Measurements from ENCODE around the gene CCL22.
"Not testable (repeated sequence)": the region's sequence is repeated elsewhere in the genome, so short reads cannot be mapped to it uniquely, and the experiment has no call there.

The CCL22 gene

GRCh38 chr16:57348327-57348726 lies 10.3 kb upstream of the CCL22 start:
- no peak for DNase-seq

- DNase-seq: no peak
Measured at GRCh38 chr16:57349212-57350031, 9.2 kb upstream of the CCL22 start.

GRCh38 chr16:57352636-57353047 lies 5.9 kb upstream of the CCL22 start:
- no peak for DNase-seq

- DNase-seq: no peak
Measured at GRCh38 chr16:57354311-57354710, 4.3 kb upstream of the CCL22 start.

DNA sequence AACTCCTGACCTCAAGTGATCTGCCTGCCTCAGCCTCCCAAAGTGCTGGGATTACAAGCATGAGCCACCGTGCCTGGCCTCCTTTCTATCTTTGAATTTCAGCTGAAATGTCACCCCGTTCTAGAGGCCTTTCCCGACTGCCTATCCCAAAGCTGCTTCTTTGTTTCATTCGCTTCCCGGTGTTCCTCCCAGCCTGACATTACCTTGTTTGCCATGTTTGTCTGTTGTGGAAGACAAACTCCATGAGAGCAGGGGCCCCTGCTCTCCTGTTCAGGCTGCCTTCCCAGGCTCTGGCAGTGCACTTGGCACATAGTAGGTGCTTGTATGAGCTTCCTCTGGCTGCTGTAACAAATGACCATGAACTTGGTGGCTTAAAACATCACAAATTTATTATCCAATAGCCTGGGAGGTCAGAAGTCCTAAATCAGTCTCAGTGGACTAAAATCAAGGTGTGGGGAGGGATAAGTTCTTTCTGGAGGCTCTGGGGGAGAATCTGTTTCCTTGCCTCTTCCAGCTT lies 2.6 kb upstream of the CCL22 start:
- no peak for DNase-seq

DNA sequence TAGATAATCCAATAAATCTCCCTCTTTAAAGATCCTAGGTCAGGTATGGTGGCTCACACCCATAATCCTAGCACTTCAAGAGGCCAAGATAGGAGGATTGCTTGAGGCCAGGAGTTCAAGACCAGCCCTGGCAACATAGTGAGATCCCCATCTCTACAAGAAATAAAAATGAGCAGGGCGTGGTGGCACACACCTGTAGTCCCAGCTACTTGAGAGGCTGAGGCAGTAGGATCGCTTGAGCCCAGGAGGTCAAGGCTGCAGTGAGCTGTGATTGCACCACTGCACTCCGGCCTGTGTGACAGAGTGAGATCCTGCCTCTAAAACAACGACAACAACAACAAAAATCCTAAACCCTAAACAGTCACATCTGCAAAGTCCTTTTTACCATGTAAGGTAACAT lies 2.0 kb upstream of the CCL22 start:
- no peak for DNase-seq

GRCh38 chr16:57357330-57358085 lies 1.1 kb upstream of the CCL22 start:
- DNase-seq: no peak

GRCh38 chr16:57358086-57358420 lies 530 bp upstream of the CCL22 start:
- no peak for DNase-seq

- no peak for DNase-seq
Measured at GRCh38 chr16:57360321-57360935, 1.8 kb downstream of the CCL22 start.

DNA sequence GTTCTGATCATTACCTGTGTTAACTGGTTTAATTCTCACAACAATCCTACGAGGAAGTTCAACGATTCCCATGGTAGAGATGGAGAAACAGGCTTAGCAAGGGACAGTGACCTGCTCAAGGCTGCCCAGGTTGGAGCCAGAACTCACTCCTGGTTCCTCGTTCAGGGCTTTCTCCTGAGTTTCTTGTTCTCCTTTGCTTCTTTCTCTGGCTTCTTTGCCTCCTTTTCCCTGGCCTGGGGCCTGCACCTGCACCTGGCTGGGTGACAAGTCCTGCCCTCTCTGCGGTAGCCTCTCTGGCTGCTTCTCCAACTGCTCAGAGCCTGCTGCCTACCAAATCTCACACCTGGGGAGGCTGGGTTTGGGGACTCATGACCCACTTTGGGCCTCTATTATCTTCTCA lies 2.8 kb downstream of the CCL22 start:
- no peak for DNase-seq

GRCh38 chr16:57364143-57364542 lies 5.6 kb downstream of the CCL22 start:
- no peak for DNase-seq

- no peak for DNase-seq
Measured at GRCh38 chr16:57366544-57367040, 8.0 kb downstream of the CCL22 start.

- no peak for DNase-seq
Measured at GRCh38 chr16:57367116-57367752, 8.7 kb downstream of the CCL22 start.

DNA sequence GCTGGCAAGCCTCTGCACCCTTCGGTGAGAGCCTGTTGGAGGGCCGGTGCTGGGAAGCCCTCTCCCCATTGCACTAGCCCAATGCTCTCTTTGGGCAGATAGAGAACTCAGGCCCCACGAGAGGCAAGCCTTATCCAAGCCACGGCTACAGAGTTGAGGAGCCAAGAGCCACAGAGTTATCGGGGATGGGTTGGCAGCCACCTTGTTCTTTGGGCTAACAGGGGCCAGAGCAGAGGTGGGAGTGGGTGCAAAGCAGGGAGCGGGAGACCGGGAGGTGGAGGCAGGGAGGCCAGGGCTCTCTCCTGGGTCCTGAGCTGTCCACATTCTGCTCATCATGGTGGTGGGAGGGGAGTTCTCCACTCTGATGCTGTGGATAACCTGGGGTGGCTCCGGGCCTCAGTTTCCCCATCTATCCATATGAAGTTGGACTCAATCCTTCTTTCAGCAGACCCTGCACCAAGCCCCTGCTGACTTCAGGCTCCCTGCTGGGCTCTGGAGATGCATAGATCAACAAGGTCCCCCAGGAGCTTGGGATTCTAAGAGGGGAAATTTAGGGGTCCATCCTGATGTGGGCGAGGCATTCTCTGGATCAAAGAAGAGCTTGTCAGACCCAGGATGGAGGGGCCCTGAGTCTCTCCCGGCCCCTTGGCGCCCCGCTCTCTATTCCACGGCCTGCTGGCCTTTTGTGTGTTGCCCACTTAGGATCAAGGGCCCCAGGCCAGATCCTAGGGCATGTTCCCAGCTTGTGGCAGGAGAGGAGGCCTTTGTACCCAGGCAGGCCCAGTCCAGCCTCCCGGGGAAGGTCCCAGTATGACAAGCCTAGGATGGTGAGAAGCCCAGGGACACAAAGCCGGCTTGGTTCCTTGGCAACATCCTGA lies 13.2 kb downstream of the CCL22 start:
- no peak for DNase-seq

- DNase-seq: no peak
Measured at GRCh38 chr16:57372372-57373116, 14.0 kb downstream of the CCL22 start, which contains the start of gene CX3CL1. Gene CX3CL1, plus strand, starts transcription at chr16:57372490. Its CDS starts 79 bp downstream, at chr16:57372569.

DNA sequence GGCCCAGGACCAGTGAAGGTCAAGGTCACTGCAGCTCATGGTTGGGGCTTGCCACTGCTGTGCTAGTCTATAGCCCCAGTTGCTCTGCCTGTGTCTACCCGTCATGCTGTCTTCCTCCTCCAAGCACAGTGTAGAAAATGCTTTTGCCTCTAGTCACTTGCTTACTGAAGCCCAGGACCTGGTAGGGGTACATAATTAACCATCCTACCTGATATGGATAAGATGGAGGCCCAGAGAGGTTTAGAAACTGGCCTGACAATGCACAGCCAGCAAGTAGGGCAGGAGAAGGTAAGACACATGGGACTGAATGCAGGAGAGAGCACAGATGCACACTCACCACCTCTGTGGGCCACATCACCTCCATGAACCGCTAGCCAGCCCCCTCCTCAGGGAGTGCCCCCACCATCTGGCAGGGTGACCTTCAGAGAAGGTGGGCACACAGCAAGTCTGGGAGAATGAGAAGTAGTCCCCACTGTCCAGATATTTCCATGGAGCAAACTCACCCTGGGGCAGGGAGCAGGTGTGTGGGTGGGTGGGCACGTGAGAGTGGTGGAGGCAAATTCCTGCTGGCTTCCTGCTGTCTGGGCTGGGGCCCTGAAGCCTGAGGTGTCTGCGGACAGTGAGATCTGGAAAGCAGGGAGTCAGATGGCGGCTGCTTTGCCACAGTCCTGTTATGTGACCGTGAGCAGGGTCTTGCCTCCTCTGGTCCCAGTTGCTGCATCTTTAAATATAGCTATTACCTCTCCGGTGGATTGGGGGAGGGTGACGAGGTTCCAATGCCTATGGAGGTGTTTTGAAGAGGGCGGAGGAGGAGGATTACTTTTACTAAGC lies 14.7 kb downstream of the CCL22 start:
- DNase-seq: no peak

DNA sequence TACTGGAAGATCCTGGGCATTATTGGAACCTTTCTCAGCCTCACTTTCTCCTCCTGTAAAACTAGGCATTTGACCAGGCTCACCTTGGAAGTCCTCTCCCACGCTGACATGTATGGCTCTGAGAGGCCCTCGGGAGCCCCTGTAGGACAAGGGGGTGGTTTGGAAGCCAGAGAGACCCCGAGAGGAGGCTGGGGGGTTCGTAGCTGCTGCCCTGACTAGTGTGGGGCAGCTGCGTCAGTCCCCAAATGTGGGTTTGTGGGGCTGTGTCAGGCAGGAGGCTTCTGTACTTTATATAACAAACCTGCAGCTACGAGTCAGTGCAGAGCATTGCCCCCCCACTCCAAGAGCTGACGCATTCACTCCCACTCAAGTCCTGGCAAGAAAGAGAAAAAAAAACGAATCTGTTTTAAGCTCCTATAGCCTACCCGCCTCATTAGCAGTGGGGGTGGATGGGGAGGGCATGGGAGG lies 15.5 kb downstream of the CCL22 start:
- no peak for DNase-seq

GRCh38 chr16:57374925-57375465 lies 16.4 kb downstream of the CCL22 start:
- DNase-seq: not testable (repeated sequence)

DNA sequence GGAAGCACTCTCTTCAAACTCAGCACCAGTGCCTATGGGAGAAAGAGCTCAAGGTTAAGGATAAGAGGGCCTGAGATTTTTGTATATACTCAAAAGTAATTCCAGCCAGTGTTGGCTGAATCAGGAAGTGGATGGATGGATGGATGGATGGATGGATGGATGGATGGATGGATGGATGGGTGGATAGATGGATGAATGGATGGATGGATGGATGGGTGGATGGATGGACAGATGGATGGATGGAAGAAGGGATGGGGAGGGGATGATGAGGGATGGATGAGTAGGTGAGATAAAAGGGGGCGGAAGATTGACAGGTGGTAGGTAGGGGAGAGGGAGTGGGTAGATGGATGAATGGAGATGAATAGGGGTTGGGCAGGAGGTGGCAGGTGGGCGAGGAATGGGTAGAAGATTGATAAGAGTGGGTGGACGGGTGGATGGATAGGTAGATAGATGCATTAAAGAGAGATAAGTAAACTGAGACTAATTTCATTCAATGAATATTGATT lies 17.8 kb downstream of the CCL22 start:
- no peak for DNase-seq

All from stimulated activated CD4-positive, alpha-beta T cell treated with anti-CD3 and anti-CD28 coated beads, Interleukin-12 subunit alpha, Interleukin-12 subunit beta, amount 100 ng/mL, for 4 hours (primary cell).